Lower leg skin (tissue), 4 donors: Measurements from ENCODE around the gene DLD. TPM values are rescaled to one million over a fixed set of nuclear protein-coding genes. Genes with fewer than 3 reads are reported as not detected.
"Not testable (repeated sequence)": the region's sequence is repeated elsewhere in the genome, so short reads cannot be mapped to it uniquely, and the experiment has no call there.

Experiments
- DNase-seq, 2 donors: peaks; one replicate each; pipeline ENCODE4 v3.0.0-alpha.2; 2019; ENCODE audit warnings: low spot score in 2 of 2
- H3K4me3 ChIP-seq: fragments of 200-600 bp; sonication (generic); 2 replicates; pipeline ENCODE4 v1.5.1; 2017; ENCODE audit warnings: mild to moderate bottlenecking, low read depth; ENCODE audit not compliant: poor library complexity, severe bottlenecking
- CTCF ChIP-seq, 3 donors: fragments of 450-650 bp; IDR thresholded peaks; one replicate each; pipeline ENCODE4 v1.5.1; 2016; ENCODE audit warnings: antibody characterized with exemption in 3 of 3, mild to moderate bottlenecking in 3 of 3, moderate library complexity in 2 of 3
- POLR2A ChIP-seq, 2 donors: fragments of 450-650 bp; IDR thresholded peaks; one replicate each; pipeline ENCODE4 v1.6.1; 2016 to 2017; ENCODE audit warnings: antibody characterized with exemption in 2 of 2, mild to moderate bottlenecking in 1 of 2, moderate library complexity in 1 of 2
- WGBS, 2 donors: methylation state at CpG; one replicate each; pipeline ENCODE4 v1.1.5; 2018; 5-methylcytosine and 5-hydroxymethylcytosine counted together
- intact Hi-C: fragments of 100-400 bp; cut with DNase I; formaldehyde crosslinking; loops from one replicate; pipeline ENCODE4 v1.15.0; 2023; ENCODE audit warnings: low total_unique reads
- total RNA-seq, 4 donors: library from RNA; depleted of rRNA; stranded (reverse); fragments of >200 nt; gene quantifications; one replicate each; pipeline ENCODE4 v1.1.0, GENCODE V29; 2016

The DLD gene
- total RNA-seq, 4 donors from 2014 or later, result 52.2 to 139 (median 69.7) TPM

- intact Hi-C loops, result no loop called here
- WGBS, 2 donors, result 36 to 37% methylated on average over 9 of the region's 9 CpGs
- H3K4me3 ChIP-seq, result peak overlapping the region; percentile 67
- TF ChIP-seq CTCF (IDR thresholded peaks at IDR 0.05) (no peak), POLR2A (IDR thresholded peaks at IDR 0.05) (no peak)
- DNase-seq, result no peak
Measured at GRCh38 chr7:107891636-107892366, 818 bp downstream of the DLD start.

- WGBS, 2 donors, result 75 to 90% methylated on average over 8 of the region's 8 CpGs
- H3K4me3 ChIP-seq, DNase-seq, intact Hi-C loops: not testable (repeated sequence)
Measured at GRCh38 chr7:107892367-107892741, 1.4 kb downstream of the DLD start.

- no peak overlapping the region for H3K4me3 ChIP-seq
- TF ChIP-seq POLR2A (IDR thresholded peaks at IDR 0.05), result no peak
- no peak for TF ChIP-seq CTCF (IDR thresholded peaks at IDR 0.05)
- intact Hi-C loops, result no loop called here
- 80 to 86% methylated on average over 2 of the region's 2 CpGs for WGBS, 2 donors
- DNase-seq, result no peak
Measured at GRCh38 chr7:107898997-107899594, 8.1 kb downstream of the DLD start.

GRCh38 chr7:107900496-107901015 is 9.6 kb downstream of the DLD start:
- no peak for TF ChIP-seq POLR2A (IDR thresholded peaks at IDR 0.05)
- TF ChIP-seq CTCF (IDR thresholded peaks at IDR 0.05), result no peak
- WGBS, 2 donors, result 88 to 95% methylated on average over 1 of the region's 1 CpG
- intact Hi-C loops, result no loop called here
- no peak overlapping the region for H3K4me3 ChIP-seq
- no peak for DNase-seq

GRCh38 chr7:107902381-107902780 is 11.4 kb downstream of the DLD start:
- intact Hi-C loops, result no loop called here
- no peak overlapping the region for H3K4me3 ChIP-seq
- no peak for TF ChIP-seq POLR2A (IDR thresholded peaks at IDR 0.05)
- no peak for TF ChIP-seq CTCF (IDR thresholded peaks at IDR 0.05)
- no peak for DNase-seq

- TF ChIP-seq CTCF (IDR thresholded peaks at IDR 0.05) (no peak), POLR2A (IDR thresholded peaks at IDR 0.05) (no peak)
- DNase-seq, result no peak
- WGBS, 2 donors, result 86% methylated on average over 2 of the region's 2 CpGs
- intact Hi-C loops, result no loop called here
- H3K4me3 ChIP-seq, result no peak overlapping the region
Measured at GRCh38 chr7:107907790-107908189, 16.8 kb downstream of the DLD start.
